ENCODE data around the gene RND3. TPM values are rescaled to one million over a fixed set of nuclear protein-coding genes. Genes with fewer than 3 reads are reported as not detected.
A peak's percentile ranks its signal among the peaks of the same experiment; 100 is the strongest.

RND3 gene
- total RNA-seq, 1 donor from 2014 or later = not detected

DNA sequence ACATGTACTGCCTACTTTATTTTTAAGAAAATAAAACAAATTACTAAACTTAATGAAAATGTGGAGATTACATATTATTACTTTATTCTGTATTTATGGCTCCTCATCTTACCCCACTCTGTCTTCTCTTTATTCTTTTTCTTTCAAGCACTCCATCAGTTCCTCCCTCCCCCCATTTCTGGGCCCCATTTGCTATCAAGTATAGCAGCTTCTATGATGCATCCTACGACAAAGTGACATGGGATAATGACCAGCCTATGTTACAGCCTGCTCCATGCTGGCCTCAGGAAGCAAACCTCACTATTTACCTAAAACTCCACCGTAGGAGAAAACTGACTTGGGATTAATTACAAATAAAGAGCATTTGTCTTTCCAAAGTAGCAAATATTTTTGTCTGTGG lies 58.8 kb downstream of the RND3 start:
- Mint-ChIP-seq H3K4me1 (no peaks in the 10 kb centered on the region), H3K36me3 (ENCODE audit: low read depth) (no peaks in the 10 kb centered on the region), H3K9me3 (no peaks in the 10 kb centered on the region), H3K4me3 (no peak overlapping the region), H3K27ac (no peak overlapping the region), H3K27me3 (no peaks in the 10 kb centered on the region)
- no peak for DNase-seq
- intact Hi-C loops (cut with micrococcal nuclease) = no loop called here

DNA sequence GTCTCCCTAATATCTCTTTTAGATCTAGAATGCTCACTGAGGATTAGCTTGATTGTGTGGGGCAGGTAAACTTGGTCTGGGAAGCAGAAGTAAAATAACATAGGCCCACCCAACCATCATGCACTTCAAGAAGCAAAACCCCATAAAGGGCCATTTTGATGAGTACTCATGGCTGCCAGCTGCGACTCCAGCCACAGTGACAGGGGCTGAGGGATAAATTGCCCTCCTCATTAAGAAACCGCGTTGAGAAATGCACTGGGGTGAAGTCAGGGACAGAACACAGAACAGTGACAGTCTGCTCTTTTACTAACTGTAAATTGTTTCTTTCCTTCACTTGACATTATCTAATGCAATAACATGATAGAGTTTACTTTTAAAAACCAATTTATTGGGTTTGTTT lies 60.2 kb downstream of the RND3 start:
- no peaks in the 10 kb centered on the region for H3K36me3 Mint-ChIP-seq (ENCODE audit: low read depth)

DNA sequence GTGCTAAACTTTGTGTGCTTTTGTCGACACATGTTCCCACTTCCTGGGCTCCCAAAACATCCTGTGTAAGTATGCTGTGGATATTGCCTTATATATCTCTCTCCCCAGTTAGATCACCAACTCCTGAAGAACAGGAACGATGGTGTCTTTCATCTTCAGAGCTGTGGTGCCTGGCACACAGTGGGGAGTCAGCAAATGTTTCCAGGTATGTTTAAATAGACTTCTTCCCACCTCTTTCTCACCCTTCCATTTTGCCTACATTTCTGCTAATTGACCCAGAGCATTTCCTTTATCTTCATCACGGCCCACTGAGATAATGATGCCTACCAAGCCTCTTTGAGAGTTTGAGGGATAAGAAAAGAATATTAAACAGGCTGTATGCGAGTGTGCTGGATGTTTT lies 60.7 kb downstream of the RND3 start:
- H3K36me3 Mint-ChIP-seq (ENCODE audit: low read depth) = no peaks in the 10 kb centered on the region
- no peak overlapping the region for H3K4me3 Mint-ChIP-seq
- no peaks in the 10 kb centered on the region for H3K4me1 Mint-ChIP-seq
- intact Hi-C loops (cut with micrococcal nuclease) = no loop called here
- H3K27ac Mint-ChIP-seq = no peak overlapping the region
- DNase-seq = no peak
- H3K9me3 Mint-ChIP-seq = no peaks in the 10 kb centered on the region
- H3K27me3 Mint-ChIP-seq = no peaks in the 10 kb centered on the region

More for the DNA sequence above, 60.2 kb downstream of the RND3 start:
- intact Hi-C loops (cut with micrococcal nuclease) = no loop called here
- Mint-ChIP-seq H3K9me3 (no peaks in the 10 kb centered on the region), H3K27ac (no peak overlapping the region), H3K4me1 (no peaks in the 10 kb centered on the region), H3K4me3 (no peak overlapping the region), H3K27me3 (no peaks in the 10 kb centered on the region)
- DNase-seq = no peak

DNA sequence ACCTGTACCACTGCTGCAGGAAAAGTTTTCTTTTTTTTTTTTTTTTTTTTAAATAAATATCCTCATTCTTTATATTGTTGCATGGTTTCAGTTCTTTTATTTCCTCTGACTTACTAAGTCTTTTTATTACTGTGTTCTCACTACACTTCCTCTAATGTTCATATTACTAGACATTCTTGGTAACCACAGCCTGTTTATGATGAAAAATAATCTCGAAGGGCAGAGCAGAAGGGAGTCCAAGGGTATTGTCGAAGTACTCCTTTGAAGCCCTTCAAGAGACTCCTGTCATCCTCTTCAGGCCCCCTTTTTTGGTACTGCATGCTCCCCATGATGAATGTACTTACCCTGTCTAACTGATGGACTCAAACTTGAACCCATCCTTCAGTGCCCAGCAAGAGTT lies 61.2 kb downstream of the RND3 start:
- no peak overlapping the region for H3K27ac Mint-ChIP-seq
- no peak for DNase-seq
- no peaks in the 10 kb centered on the region for H3K36me3 Mint-ChIP-seq (ENCODE audit: low read depth)
- H3K4me3 Mint-ChIP-seq = no peak overlapping the region
- H3K27me3 Mint-ChIP-seq = no peaks in the 10 kb centered on the region
- intact Hi-C loops (cut with micrococcal nuclease) = no loop called here
- H3K4me1 Mint-ChIP-seq = no peaks in the 10 kb centered on the region
- no peaks in the 10 kb centered on the region for H3K9me3 Mint-ChIP-seq

DNA sequence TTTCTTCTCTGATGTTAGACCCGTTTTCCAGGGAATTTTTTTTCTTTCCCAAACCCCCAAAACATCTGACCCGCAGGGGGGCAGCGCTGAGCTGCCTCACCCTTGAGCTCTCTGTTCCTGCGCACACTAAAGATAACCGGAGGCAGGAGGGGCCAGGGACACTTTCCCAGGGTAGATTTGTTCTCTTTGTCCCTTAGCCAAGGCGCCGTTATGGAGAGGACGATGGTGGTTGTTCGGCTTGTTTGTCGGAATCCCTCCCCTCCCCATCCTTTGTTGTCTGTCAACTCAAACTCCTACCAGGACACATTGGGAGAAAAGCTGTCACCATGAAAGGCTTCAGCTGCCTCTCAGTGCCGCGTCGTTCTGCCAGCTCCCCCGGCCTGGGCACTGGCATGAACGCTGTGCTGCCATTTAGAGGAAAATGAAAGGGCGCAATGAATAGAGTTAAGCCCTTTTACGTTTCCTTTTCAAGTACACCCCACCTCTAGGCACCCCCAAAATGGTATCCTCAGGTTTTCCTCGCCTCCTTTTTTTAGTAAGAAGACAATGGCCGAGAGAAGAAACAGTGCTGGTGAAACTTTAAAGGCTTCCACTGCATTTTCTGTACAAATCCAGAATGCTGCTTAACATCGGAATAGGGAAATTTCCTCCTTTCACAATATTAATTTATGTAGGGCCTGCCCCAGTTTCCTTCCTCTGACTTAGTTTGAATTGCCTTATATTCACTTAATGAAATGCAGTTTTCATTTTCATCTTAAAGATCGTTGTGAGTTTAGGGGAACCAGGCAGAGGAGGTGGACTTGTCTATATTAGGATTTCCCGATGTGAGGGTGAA lies 62.1 kb downstream of the RND3 start:
- no peaks in the 10 kb centered on the region for H3K36me3 Mint-ChIP-seq (ENCODE audit: low read depth)

DNA sequence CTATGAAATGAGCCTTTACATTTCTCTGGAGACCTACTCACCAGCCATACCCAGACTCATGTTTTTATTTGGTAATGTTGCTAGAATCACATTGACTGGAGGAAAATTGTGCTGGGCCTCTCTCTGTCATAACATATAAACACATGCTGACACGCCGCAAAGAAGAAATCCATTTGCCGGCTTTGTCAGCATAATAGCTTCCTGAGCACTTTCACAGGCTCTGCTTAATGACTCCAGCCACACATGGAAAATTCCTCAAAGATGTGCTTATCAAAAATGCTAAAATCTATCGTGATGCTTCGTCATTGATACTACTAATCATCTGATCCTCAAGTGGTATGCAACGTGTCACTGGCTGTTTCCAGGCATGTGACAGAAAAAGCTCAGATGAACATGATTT lies 63.1 kb downstream of the RND3 start:
- Mint-ChIP-seq H3K9me3 (no peaks in the 10 kb centered on the region), H3K27me3 (no peaks in the 10 kb centered on the region), H3K4me1 (no peaks in the 10 kb centered on the region), H3K36me3 (ENCODE audit: low read depth) (no peaks in the 10 kb centered on the region), H3K27ac (no peak overlapping the region), H3K4me3 (no peak overlapping the region)
- intact Hi-C loops (cut with micrococcal nuclease) = no loop called here
- DNase-seq = no peak

More for the DNA sequence above, 62.1 kb downstream of the RND3 start:
- Mint-ChIP-seq H3K9me3 (no peaks in the 10 kb centered on the region), H3K4me1 (no peaks in the 10 kb centered on the region), H3K27me3 (no peaks in the 10 kb centered on the region), H3K27ac (no peak overlapping the region), H3K4me3 (no peak overlapping the region)
- no peak for DNase-seq
- intact Hi-C loops (cut with micrococcal nuclease) = no loop called here

DNA sequence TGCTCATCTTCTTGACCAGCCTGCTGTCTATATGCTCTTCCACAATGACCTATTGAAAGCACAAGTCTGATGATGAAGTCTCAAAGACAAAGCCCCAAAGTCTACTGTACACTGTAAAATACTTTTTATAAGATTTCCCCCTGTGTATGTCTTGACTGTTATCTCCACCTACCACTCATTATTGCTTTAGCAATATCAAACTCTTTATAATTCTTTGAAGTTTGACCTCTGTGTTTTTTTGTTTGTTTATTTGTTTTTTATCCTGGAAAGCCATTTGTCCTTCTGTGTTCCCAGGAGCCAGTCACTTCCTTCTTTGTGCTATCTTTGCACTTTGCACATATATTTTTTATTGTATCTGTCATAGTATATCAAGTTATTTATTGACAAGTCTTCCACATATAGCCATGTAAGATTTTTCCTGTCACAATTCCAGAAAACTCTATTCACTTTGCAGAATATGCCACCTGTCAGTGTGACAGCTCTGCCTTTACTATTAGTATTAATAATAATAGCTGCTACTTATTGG lies 66.3 kb downstream of the RND3 start:
- no peak for DNase-seq
- Mint-ChIP-seq H3K36me3 (ENCODE audit: low read depth) (no peaks in the 10 kb centered on the region), H3K9me3 (no peaks in the 10 kb centered on the region), H3K4me3 (no peak overlapping the region), H3K4me1 (no peaks in the 10 kb centered on the region), H3K27me3 (no peaks in the 10 kb centered on the region), H3K27ac (no peak overlapping the region)
- intact Hi-C loops (cut with micrococcal nuclease) = no loop called here

DNA sequence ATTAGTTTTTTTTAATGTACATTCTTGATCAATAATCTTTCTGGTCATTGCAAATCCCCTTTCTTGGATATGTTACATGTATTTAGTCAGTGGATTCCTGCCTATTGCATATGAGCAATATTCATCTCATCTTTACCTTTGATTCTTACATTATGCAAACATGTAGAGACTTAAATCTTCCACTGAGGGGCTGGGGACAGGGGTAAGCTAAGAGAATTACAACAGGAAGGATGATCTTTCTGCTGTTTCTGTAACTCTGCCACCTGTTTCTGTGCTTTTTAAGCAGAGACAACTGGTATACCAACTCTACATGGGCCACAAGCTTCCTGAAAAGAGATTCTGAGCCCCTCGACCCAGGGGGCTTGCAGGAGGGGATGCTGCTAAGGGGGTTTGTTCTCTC lies 68.6 kb downstream of the RND3 start:
- intact Hi-C loops (cut with micrococcal nuclease) = no loop called here
- Mint-ChIP-seq H3K27me3 (no peaks in the 10 kb centered on the region), H3K4me1 (no peaks in the 10 kb centered on the region), H3K9me3 (no peaks in the 10 kb centered on the region), H3K27ac (no peak overlapping the region), H3K4me3 (no peak overlapping the region), H3K36me3 (ENCODE audit: low read depth) (no peaks in the 10 kb centered on the region)
- DNase-seq = peak; percentile 36
